CD1c-positive myeloid dendritic cell (primary cell): Measurements from ENCODE around the gene NOXA1.
"Not testable (repeated sequence)": the region's sequence is repeated elsewhere in the genome, so short reads cannot be mapped to it uniquely, and the experiment has no call there.

Experiments
- DNase-seq: peaks from one replicate; pipeline ENCODE4 v3.0.0-alpha.2; 2016; ENCODE audit errors: extremely low spot score

Gene NOXA1

DNA sequence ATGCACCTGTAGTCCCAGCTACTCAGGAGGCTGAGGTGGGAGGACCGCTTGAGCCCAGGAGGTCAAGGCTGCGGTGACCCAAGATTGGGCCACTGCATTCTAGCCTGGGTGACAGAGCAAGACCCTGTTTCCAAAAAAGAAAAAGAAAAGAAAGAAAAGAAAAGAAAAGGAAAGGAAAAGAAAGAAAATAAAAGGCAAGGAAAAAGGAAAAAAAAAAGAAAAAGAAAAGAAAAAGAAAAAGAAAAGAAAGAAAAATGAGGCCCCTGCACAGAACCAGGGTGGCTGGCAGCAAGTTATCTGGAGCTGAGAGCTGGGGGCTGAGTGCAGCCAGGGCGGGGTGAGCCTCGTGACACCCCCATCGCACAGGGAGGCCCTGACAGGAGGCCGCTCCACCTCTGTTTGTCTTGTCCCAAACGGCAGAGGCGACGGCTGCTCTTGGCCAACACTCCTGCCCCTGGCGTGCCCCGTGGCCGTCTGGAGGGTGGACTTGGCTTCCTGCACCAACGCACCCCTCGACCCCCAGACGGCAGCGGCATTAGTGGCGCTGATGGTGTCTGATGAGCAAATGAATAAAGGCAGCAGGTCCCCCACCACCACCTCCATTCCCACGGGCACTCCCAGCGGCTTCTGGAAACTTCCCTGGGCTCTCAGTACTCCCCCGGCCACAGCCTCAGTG is 17.0 kb upstream of the NOXA1 start:
- DNase-seq: no peak

DNA sequence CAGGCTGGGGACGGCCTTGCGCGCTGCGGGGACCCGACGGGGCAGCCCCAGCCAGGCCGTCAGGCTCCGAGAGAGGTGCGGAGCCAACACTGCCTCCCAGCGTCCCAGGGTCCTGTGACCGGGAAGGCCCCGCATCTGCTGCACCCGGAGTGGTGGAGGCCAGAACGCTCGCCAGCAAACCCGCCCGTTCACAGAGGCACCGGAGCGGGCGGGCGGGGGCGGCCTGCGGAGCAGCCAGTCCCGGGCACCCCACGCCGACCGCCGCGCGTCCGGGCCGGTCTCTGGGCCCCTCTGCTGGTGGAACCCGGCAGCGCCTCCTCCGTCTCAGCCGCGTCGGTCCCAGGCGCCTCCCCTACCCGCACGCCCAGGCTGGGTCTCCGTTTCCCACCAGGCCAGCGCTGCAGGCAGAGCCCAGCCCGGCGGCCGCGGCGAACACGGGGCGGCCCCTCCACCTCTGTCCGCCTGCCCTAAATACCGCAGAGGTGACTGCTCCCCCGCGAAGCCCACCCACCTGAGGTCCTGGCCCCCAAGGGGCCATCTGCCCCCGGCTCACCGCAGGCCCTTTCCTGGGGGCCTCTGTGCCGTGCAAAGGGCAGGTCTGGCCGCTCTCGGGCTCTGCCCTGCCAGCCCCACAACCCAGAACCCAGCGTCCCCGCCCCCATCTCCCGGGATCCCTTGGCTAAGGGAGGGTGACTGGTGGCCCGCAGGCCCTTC is 16.2 kb upstream of the NOXA1 start:
- DNase-seq: peak; percentile 79

DNA sequence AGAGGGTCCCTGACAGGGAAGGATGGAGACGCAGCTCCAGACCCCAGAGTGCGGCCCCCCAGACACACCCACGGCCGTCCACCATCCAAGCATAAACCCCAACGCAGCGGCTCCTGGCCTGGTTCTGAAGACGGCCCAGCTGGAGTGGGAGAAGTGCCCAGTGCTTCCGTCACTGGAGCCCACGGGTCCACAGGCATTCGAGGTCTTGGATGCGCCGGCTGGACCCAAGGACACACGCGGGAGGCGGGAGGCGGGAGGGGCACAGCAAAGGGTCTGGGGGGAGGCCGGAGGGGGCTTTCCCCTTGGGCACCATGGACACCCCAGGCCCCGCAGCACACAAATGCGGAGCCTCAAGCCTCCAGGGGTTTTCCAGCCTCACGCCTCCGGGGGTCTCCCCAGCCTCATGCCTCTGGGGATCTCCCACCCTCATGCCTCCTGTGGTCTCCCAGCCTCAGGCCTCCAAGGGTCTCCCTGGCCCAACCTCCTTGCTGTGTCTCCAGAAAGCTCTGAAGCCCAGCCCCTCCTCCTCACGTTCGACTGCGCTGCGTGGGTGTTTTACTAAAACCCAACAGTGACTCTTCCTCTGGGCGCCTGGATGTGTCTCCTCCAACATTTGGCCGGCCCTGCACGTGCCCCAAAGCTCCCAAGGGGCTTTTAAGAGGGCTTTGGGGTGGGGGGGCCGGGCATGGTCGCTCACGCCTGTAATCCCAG is 15.4 kb upstream of the NOXA1 start:
- DNase-seq: no peak

DNA sequence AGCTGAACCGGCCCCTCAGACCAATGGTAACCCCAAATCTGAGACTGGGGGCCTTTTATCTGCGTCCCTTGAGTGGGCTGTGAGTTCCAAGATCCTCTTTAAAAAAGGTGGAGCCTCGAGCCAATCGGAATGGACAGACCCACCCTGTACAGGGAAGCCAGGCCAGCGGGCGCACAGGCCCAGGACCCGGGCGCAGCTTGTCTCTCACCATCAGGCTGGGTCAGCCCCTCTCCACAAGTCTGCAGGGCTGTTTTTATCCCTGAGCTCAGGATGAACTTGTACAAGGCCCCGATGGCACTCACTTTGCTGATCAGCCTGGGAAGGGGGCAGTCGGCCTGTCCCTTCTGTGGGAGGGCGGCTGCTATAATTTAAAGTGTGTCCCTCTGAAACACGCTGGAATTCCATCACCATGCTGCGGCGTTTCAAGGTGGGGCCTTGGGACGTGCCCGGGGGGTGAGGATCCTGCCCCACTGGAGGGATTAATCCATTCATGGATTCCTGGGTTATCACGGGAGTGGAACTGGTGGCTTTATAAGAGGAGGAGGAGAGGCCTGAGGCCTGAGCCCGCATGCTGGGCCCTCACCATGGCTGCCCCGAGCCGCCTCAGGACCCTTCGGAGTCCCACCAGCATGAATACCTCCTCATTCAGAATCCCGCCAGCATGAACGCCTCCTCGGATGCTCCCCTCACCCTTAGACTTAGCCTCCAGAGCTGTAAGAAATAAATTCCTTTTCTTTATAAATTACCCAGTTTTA is 14.4 kb upstream of the NOXA1 start:
- no peak for DNase-seq

DNA sequence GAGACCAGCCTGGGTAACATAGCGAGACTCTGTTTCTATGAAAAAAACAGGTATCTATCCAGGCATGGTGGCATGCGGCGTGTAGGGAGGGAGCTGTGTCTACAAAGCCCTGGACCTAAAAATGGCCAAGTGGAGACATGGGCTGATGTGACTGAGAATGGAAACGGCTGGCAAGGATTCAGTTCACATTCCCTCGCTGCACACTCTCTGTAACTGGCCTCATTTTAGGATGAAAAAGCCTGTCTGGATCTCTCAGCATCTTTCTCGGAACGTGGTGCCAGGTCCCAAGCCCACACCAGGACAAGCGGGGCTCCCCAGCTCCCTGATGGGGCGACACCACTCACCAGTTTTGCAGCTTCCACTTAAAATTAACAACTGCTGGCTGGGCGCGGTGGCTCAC is 13.7 kb upstream of the NOXA1 start:
- DNase-seq: no peak

DNA sequence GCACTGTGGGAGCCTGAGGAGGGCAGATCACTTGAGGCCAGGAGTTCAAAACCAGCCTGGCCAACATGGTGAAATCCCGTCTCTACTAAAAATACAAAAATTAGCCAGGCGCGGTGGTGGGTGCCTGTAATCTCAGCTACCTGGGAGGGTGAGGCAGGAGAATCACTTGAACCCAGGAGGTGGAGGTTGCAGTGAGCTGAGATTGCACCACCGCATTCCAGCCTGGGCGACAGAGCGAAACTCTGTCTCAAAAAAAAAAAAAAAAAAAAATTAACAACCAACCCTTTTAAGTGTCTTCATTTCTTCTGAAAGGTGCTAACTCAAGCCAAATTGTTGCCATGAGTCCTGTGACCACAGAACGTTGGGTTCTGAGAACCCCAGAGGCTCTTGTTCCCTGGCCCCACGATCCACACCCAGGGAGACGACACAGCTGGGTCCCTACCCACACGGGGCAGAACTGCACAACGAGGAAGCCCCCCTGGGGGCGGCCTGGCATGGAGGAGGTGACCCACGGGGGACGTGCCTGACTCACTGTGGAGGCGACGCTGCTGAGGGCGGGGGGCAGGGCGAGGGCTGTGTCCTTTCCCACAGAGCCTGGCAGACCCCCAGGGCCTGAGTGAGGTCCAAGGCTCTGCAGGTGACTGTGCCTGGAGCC is 12.8 kb upstream of the NOXA1 start:
- not testable (repeated sequence) for DNase-seq

DNA sequence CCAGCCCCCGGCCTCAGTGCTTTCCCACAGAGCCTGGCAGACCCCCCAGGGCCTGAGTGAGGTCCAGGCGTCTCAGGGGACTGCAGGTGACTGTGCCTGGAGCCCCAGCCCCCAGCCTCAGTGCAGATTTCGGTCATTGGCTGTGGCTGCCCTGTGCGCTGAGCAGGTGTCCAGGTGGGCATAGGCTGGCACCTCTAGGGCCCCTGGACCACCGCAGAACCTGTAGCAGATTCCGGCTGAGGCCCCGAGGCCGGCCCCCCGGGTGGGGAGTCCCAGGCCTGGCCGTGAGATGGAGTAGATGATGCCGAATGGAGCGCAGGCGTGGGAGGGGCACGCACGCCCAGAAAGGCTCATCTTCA is 12.3 kb upstream of the NOXA1 start:
- no peak for DNase-seq

DNA sequence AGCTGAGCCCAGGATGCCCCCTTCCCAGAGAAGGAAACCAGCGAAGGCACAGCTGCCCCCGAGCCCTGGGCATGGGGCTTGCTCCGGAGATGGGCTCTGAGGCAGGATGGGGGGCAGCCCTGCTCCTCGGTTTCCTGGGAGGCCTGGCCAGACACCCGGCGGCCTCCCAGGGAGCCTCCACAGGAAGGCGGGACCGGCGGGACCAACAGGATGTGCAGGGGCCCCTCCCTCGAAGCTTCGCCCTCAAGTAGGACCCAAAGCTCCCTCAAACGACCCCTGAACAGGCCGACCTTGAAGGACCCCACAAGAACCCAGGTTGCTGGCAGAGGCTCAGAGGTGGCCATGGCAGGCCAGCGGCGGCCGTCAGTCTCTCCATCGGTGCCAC is 11.9 kb upstream of the NOXA1 start:
- no peak for DNase-seq

DNA sequence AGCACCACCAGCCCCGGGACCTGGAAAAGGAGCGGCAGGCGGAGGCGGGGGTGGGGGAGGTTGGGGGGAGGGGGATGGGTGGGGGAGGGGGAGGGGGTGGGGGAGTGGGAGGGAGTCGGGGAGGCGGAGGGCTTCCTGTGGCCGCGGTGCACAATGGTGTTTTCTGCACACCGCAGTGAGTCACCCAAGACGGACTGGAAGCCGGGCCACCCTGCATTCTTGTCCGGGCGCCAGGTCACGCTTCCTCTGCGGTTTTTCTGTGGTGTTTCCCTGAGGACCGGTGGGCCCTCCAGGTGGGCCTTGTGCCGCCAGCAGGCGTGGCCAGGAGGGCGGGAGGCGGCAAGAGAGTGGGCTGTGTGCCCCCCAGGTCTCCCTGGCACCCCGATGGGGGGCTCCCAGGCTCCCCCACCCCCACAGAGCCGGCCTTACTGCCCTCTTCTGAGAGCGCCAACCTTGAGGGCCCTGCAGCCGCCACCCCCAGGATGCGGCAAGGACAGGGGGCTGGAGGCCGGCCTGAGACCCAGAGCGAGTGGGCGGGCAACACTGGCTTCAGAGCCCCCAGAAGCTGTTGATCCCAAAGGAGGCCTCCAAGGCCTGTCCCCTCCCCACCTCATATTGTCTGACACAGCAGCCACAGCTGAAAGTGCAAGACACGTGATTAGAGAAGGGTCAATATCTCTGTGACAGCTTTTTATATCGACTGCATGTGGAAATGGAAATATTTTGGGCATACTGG is 11.4 kb upstream of the NOXA1 start:
- peak; percentile 37 for DNase-seq

DNA sequence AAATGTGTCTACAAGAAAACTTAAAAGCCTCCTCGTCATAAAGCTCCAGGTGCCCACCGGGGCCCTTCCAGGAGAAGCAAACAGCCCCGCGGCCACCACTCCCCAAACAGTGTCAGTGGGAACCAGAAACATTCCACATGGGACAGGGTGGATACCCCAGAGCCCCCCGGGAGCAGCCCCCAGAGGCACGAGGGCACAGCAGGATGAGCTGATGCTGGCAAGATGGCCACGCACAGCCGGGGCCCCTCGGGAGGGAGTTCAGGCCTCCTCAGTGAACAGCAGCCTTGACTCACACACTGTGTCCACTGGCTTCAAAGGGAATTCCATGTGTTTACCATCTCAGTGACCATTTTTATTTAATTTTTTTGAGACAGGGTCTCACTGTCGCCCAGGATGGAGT is 10.8 kb upstream of the NOXA1 start:
- no peak for DNase-seq

DNA sequence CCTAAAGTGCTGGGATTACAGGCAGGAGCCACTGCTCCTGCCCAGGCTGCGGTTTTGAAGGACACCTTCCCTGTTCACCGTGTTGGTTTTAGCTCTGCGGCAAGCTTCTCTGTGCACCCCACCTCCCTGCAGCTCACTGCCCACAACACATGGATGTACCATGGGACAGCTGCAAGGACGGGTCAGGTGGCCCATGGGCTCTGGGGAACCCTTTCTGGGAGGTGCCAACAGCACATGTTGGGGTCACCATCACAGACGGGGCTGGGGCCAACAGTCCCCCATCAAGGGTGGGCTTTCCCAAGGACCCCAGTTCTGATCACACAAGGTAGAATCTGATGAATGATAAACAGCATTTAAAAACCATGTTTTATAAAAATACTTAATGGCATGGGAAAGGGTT is 7.7 kb upstream of the NOXA1 start:
- DNase-seq: no peak

DNA sequence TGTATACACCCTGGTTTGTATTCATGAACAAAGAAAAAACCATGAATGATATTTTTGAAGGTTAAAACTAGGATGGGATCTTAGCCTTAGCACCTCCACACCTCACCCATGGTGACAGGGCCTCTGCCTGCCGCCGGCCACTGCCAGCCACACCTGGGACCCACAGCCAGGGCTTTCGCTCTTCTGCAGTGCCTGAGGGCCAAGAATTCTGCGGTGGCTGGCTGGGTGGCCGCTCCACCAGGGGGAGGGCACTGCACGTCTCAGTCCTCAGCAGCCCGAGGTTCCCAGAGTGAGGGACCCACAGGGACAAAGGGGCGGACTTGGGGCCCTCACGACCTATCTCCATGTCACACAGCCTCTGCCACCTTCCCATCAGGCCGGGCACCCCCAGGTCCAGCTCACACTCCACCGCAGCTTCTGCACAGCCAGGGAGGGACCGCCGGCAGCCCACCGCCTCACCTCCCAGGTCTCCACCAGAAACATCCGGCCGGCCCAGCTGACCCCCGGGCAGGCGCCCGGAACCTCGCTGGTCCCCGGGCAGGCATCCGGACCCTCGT is 7.1 kb upstream of the NOXA1 start:
- DNase-seq: no peak

DNA sequence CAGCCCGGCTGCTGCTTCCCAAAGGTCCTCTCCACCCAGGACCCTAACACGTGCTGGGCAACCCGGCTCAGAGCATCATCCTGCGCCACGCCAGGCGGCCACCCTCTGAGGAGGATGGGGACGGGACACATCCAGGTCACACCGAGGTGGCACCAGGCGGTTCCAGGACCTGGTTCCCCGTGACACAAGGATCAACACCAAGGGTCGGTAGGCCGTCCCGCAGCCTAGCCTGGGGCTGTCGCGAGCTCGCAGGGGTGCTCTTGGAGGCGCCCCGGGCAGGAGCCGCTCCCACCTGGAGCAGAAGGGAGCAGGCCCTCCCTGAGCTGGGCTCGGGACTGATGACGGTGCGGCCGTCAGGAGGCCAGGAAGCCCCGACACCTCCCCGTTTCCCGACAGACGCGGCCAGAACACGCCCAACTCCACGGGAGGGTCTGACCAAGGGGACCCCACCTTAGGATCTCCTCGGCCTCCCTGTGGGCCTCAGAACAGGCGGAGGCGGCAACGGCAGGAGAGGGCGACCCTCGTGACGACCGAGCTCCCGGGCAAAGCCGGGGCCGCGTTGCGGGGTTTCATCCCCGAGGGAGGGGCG is 6.5 kb upstream of the NOXA1 start:
- DNase-seq: no peak

DNA sequence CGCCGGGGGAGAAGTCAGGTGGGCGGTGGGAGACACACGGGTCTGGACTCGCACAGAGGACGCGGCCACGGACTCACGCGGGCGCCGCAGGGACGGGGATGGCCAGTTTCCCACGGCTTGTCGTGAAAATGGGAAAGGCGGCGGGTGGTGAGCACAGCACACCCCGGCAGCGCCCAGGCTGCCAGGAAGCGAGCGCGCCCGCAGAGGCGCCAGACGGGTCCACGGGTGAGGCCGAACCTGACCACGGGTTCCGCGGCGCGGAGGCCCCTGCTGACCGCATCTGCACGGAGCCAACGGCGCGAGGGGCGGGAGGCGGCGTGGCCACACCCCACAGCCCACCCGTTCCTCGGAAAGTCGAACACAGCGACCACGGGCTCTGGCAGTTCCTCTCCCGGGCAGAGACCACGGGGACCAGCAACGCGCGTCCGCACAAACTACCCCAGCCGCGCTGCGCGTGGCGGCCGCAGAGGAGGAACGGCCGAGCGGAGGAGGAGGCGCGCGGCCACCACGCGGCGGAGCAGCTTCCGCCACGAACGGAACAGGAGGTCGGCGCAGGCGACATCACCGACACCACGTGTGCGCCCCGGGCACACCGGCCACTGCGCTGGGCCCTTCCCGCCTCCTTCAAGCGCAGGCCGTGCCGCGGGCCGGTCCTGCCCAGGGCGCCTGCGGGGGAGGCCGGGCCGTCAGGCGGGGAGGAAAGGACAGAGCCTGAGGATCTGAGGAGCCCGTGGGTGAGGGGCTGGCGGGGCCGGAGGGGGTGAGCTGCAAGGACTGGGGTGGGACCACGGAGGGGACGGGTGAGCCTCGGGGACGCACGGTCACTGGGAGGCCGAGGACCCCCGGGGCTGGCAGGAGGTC is 5.8 kb upstream of the NOXA1 start:
- DNase-seq: peak; percentile 47

DNA sequence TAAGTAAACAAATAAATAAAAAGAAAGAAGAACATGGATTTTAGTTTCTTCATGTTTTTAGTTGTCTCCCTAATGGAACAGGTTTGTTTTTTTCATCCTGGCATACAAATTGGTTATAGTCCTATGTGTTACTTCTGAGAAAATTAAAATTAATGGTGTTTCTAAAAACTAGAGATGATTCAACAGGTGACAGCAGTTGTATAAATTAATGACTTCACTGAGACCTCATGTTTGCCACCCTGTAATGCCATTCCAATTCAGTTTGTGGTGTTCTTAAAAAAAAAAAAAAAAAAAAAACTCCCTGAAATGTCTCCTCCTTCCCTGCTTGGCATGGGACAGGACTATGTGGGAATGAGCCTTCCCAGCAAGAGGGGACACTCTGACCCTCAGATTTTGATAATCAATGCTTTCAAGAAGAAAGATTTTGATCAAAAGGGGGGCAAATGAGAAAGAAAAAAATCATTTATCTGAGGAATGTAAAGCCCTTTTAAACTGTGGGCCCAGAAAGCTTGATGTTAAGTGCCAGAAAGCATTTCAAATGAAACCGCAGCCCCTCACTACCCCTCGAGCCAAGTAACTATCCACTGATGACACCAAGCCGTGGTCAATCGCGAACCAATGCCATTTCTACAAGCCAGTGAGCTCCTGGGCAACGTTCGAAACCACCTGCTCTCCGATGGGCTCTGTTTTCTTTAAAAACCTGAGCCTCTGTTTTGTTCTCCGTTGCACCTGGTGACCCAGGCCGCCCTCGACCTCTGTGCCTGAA is 1.2 kb upstream of the NOXA1 start:
- DNase-seq: no peak

DNA sequence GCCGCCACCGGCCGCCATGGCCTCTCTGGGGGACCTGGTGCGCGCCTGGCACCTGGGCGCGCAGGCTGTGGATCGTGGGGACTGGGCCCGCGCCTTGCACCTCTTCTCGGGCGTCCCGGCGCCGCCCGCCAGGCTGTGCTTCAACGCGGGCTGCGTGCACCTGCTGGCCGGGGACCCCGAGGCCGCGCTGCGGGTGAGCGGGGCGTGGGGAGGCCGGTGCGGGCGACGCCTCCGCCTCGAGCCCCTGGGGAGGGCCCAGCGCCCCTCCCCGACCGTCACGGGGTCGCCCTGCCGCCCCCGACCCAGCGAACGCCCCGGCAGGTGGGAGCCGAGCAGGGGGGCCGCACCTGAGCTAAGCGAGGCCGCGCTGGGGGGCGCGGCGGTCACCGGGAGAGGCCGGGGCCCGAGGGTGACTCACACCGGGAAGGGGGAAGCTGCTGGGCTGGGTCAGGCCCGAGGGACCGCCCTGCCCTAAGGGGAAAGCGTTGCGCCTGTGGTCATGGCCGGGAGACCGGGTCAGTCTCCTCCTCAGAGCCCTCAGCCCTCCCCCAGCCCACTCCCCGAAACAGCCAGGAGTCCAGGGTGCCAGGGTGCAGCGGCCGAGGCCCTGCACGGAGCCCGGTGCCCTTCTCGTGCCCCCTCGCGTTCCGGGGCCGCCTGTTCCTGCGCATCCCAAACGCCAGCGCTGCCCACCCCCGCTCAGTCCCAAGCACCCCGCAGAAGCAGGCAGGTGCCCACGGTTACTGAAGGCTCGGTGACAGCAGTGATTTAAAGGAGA is 510 bp downstream of the NOXA1 start:
- peak; percentile 61 for DNase-seq

DNA sequence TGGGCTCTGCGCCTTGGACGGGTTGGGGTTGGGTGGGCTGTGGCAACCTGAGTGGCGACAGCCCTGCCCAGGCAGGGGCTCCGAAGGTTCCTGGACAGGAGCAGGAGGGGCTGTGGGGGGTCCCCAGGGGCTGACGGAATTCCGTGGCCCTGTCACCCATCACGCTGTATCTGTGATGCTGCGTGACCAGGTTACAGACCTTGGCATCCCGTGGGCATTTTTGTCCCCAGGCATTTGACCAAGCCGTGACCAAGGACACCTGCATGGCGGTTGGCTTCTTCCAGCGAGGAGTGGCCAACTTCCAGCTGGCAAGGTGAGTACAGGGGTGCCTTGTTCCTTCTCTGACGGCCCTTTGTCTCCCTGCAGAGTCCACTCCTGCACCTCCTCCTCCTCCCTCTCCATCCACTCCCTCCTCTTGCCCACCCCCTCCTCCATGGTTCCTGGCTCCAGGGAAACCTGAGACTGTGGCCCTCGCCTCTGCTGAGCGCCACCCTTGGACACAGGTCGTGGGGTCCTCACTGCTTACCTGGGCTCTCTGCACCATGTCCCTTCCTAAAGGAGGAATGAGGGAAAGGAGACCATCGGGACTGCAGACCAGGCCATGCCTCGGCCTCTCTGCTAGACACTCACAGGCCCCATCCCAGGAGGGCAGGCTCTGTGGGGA is 3.0 kb downstream of the NOXA1 start:
- DNase-seq: no peak
